ENCODE results near the gene ABTB2. TPM values are rescaled to one million over a fixed set of nuclear protein-coding genes. Genes with fewer than 3 reads are reported as not detected.

ABTB2 gene
- total and polyA plus RNA-seq, 12 donors = 2.5 to 19.1 (median 14.2) TPM

GRCh38 chr11:34260072-34260575 is 97.7 kb downstream of the ABTB2 start:
- H3K4me1 ChIP-seq = peaks cover 9 to 55% (median 25%) of the 10 kb centered on the region in 9 donors
- 95 to 96% methylated on average over 10 of the region's 10 CpGs for WGBS, 2 donors
- intact Hi-C loops (cut with DNase I) = loop anchor here in 2 of 10 donors (10.0 kb wide), 2 partner anchors 85 to 95 kb away; partner anchors contain the start of gene ABTB2 (in 1 of the 2)

GRCh38 chr11:34259087-34259486 is 98.7 kb downstream of the ABTB2 start:
- H3K4me1 ChIP-seq = peaks cover 9 to 48% (median 25%) of the 10 kb centered on the region in 9 donors
- no peaks in the 10 kb centered on the region for H3K9me3 ChIP-seq
- no peaks in the 10 kb centered on the region for H3K27me3 ChIP-seq
- DNase-seq (no peak), ATAC-seq (no peak)
- no peaks in the 10 kb centered on the region for H3K36me3 ChIP-seq
- intact Hi-C loops (cut with DNase I) = loop anchor here in 3 of 10 donors (5.0 to 10.0 kb wide), 4 partner anchors 64 to 98 kb away; partner anchors contain the start of gene ABTB2 (in 1 of the 3)
- 74 to 79% methylated on average over 3 of the region's 3 CpGs for WGBS, 2 donors
- no peak overlapping the region for H3K4me3 ChIP-seq
- H3K27ac ChIP-seq = no peak overlapping the region
- TF ChIP-seq CTCF (IDR thresholded peaks at IDR 0.05) = no peak

More at GRCh38 chr11:34260072-34260575, 97.7 kb downstream of the ABTB2 start:
- DNase-seq (no peak), ATAC-seq (no peak)
- no peak overlapping the region for H3K27ac ChIP-seq
- H3K27me3 ChIP-seq = no peaks in the 10 kb centered on the region
- H3K36me3 ChIP-seq = no peaks in the 10 kb centered on the region
- no peak overlapping the region for H3K4me3 ChIP-seq
- no peaks in the 10 kb centered on the region for H3K9me3 ChIP-seq
- no peak for TF ChIP-seq CTCF (IDR thresholded peaks at IDR 0.05)

GRCh38 chr11:34256626-34257025 is 101.2 kb downstream of the ABTB2 start:
- WGBS, 2 donors = 50 to 59% methylated on average over 6 of the region's 6 CpGs
- peak overlapping the region in 5 of 10 donors; percentile 36 to 67 (median 59) for H3K27ac ChIP-seq
- no peak for TF ChIP-seq CTCF (IDR thresholded peaks at IDR 0.05)
- no peak overlapping the region for H3K4me3 ChIP-seq
- ATAC-seq (peak in 7 of 8 donors; percentile 28 to 69 (median 53)), DNase-seq (no peak)
- no peaks in the 10 kb centered on the region for H3K27me3 ChIP-seq
- intact Hi-C loops (cut with DNase I) = loop anchor here in 3 of 10 donors (5.0 to 10.0 kb wide), 4 partner anchors 62 to 101 kb away; partner anchors contain the start of gene ABTB2 (in 1 of the 3)
- H3K36me3 ChIP-seq = no peaks in the 10 kb centered on the region
- no peaks in the 10 kb centered on the region for H3K9me3 ChIP-seq
- H3K4me1 ChIP-seq = peaks cover 0 to 30% (median 10%) of the 10 kb centered on the region in 9 donors

- no peaks in the 10 kb centered on the region for H3K27me3 ChIP-seq
- ATAC-seq (peak in 7 of 8 donors; percentile 42 to 71 (median 52)), DNase-seq (peak in 1 of 2 donors; percentile 44)
- H3K36me3 ChIP-seq = no peaks in the 10 kb centered on the region
- intact Hi-C loops (cut with DNase I) = loop anchor here in 3 of 10 donors (5.0 to 10.0 kb wide), 4 partner anchors 61 to 101 kb away; partner anchors contain the start of gene ABTB2 (in 1 of the 3)
- 57 to 60% methylated on average over 6 of the region's 6 CpGs for WGBS, 2 donors
- H3K4me1 ChIP-seq = peaks cover 0 to 30% (median 15%) of the 10 kb centered on the region in 9 donors
- H3K9me3 ChIP-seq = no peaks in the 10 kb centered on the region
- TF ChIP-seq CTCF (IDR thresholded peaks at IDR 0.05) = no peak
- peak overlapping the region in 6 of 10 donors; percentile 3 to 67 (median 56) for H3K27ac ChIP-seq
- no peak overlapping the region for H3K4me3 ChIP-seq
These were observed 101.7 kb downstream of the ABTB2 start for GRCh38 chr11:34256150-34256549.
